ENCODE measurements around the gene CALCR.
"Not testable (repeated sequence)": the region's sequence is repeated elsewhere in the genome, so short reads cannot be mapped to it uniquely, and the experiment has no call there.

Gene CALCR

DNA sequence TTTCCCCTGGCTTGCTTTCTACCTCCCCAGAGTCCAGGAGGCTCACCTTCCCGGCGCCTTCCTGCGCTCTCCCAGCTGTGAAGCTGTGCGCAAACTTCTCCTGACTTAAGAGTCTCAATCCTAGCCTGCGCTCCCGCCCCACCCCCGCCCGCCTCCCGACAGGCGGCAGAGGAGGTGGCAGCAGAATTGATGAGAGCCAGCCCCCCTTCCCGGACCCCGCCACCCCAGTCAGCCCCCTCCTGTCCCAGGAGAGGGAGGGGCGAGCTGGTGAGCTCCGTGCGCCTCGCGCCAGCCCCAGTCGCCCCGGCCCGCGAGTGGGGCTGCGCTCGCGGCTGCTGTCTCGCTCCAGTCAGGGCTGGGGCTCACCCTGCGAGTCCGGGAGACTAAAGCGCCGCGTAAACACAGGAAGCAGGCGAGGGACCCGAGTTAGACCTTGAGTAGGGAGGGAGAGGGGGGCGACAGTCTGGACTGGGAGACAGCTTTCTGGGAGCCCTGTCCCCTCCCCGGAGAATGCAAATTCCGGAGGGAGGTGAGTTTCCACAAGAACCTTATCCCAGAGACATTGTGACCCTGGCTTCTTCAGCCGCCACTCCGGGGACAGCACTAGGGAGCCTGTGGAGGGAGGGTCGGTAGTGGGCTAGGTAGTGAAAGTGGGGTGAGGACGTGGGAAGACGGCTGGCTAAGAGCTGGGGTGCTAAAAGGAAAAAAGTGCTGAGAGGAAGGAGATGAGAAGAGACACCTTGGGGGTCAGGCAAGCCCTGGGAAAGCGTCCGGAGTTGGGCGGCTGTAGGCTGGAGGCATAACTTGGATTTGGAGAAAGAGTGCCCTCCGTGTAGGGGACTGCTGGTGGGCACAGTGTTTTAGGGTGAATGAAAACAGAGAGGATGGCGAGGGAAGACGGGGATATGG is at the start of gene CALCR:
Gene CALCR (minus strand): TSS at position 79 of the 909 bp plus-strand sequence. CDS start 87,743 bp downstream, outside the sequence.
- no peak for DNase-seq

DNA sequence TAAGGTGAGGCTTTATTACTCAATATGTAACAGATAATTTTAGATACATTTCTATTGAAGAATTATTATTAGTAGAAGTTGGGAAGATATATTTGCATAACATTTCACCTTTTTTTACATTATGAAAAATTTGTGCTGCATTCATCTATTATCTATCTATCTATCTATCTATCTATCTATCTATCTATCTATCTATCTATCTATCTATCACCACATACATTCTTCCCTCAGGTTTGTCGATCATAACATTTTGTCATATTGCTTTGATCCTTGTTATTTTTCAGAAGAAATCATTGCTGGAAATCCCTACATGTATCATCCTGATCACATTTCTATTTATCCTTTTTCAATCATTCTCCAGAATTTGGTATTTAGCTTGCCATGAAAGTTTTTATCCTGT is 49.3 kb upstream of the CALCR start:
- no peak for DNase-seq

DNA sequence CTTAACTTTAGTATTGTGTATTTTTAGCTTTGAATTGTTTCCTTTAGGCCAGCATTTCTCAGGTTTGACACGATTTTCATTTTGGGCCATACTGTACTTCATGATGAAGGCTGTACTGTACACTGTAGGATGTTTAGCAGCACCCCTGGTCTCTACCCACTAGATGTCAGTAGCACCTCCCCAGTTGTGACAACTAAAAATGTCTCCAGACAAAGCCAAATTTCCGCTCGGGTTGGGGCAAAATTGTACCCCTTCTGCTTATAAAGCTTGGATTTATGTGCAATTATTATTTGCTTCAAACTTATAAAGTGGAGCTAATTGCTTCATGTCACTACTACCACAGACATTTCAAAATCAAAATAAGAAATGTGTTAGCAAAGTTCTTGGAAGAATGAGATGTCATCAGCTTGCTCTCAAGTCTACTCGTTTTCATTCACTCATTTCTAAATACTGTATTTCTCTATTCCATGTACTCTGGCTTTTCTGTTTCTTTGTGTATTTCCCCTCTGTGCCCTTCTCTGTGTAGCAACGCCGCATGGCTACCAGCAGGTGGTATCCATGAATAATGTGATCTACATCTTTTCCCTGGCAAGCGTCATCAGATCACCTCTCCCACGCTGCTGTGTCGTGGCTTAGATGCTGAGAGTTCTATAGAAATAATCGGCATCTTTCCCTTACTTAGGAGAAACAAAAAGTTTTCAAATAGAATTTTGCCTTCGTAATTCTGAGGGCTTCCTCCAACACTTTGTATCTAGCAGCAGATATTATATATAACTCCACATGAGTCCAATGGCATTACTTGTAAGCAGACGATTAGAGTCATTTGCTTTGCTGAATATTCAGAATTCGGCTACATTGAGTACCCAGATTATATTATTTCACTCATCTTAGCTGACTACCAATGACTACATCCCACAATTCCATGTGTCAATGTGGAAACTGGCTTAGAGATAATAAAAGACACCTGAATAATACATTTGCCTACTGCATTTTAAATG is 47.8 kb upstream of the CALCR start:
- no peak for DNase-seq

DNA sequence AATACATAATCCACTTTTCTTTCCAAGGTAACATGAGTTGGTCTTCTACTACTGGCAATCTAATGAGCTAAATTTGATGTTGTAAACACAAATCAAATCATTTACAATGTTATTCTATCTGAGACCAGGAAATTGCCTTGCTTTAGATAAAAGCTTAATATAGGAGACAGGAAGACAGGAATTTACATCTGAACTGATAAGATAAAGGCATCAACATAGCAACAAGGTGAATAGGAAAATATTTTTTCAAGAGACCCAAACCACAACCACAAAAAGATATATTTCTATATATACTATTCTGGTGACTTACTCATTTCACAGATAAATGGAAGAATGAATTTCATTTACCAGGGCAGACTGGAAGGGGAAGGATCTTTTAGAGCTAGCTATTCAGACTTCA is 46.3 kb upstream of the CALCR start:
- no peak for DNase-seq

DNA sequence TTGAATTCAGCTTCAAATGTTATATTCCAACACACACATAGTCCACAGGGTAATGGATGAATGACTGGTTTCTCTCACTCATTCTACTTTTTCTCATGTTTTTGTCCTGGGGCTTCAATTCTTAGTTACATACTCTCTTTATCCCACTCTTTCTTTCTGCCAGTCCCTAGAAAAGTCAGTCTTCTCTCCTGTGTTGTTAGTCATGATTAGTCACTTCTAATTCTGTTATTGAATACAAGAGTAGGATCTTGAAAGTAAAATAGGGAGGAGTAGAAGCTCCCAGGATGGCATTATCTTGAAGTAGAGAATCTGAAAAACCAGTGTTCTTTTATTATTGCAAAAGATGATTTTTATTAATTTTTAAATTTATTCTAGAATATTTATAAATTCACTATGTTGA is 45.5 kb upstream of the CALCR start:
- DNase-seq: no peak

DNA sequence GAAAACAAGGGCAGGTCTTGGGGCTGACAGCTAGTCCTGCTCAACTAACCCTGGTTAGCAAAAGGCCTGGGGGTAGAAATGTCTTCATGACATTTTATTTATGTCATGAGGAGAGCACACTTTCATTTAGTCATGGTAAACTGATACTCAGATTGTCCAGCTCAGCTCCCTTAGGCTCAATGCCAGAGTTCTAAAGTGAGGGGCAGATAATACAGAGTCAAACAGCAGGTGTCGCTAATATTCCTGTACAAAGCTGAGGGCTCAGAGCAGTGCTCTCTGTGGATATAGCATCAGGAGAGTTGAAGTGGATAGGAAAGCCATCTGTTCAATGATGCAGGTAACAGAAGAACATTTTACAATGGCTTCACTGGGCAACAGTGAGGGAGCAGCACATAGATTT is 26.8 kb upstream of the CALCR start:
- peak; percentile 56 for DNase-seq

GRCh38 chr7:93594250-93594649 is 19.7 kb upstream of the CALCR start:
- DNase-seq: no peak

GRCh38 chr7:93592588-93593266 is 18.2 kb upstream of the CALCR start:
- no peak for DNase-seq

DNA sequence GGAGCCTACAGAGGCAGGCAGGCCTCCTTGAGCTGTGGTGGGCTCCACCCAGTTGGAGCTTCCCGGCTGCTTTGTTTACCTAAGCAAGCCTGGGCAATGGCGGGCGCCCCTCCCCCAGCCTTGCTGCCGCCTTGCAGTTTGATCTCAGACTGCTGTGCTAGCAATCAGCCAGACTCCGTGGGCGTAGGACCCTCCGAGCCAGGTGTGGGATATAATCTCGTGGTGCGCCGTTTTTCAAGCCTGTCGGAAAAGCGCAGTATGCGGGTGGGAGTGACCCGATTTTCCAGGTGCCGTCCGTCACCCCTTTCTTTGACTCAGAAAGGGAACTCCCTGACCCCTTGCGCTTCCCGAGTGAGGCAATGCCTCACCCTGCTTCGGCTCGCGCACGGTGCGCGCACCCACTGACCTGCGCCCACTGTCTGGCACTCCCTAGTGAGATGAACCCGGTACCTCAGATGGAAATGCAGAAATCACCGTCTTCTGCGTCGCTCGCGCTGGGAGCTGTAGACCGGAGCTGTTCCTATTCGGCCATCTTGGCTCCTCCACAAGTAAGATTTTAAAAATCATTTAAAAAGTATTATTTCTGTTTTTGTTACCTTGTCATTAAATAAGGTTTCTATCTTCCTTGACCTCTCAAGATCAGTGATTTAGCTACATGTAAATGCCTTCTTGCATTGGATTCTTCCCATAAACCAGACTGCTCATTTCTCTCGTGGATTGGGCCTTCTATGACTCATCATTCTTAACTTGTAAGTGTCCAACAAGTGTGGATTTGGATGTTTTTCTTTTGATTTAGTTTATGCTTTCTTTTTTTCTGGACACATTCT is 16.9 kb upstream of the CALCR start:
- not testable (repeated sequence) for DNase-seq

DNA sequence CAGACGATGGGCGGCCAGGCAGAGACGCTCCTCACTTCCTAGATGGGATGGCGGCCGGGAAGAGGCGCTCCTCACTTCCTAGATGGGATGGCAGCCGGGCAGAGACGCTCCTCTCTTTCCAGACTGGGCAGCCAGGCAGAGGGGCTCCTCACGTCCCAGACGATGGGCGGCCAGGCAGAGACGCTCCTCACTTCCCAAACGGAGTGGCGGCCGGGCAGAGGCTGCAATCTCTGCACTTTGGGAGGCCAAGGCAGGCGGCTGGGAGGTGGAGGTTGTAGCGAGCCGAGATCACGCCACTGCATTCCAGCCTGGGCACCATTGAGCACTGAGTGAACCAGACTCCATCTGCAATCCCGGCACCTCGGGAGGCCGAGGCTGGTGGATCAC is 11.9 kb upstream of the CALCR start:
- DNase-seq: not testable (repeated sequence)

- DNase-seq: not testable (repeated sequence)
Observed at GRCh38 chr7:93585694-93586478, 11.4 kb upstream of the CALCR start.

DNA sequence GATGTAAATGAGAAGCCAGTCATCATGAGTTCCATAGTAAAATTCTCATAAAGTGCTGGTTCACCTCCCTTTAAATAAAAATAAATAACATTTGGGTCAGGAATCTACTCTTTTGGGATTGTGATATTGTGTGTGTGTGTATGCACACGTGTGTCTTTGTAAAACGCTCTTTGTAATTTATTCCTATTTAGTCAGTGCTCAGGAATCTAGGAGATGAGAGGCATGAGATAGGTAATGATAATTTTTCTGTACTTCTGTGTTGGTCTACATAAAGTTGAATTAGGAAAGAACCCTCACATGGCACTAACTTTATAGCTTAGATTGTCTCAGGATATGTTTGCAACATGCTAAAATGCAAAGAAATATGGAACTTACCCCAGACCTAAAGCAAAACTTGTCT is 4.9 kb upstream of the CALCR start:
- DNase-seq: no peak

- DNase-seq: no peak
Observed at GRCh38 chr7:93578762-93579161, 4.2 kb upstream of the CALCR start.

- DNase-seq: no peak
Observed at GRCh38 chr7:93575555-93576399, 1.3 kb upstream of the CALCR start.

- DNase-seq: no peak
Observed at GRCh38 chr7:93574269-93574645, 267 bp downstream of the CALCR start.

DNA sequence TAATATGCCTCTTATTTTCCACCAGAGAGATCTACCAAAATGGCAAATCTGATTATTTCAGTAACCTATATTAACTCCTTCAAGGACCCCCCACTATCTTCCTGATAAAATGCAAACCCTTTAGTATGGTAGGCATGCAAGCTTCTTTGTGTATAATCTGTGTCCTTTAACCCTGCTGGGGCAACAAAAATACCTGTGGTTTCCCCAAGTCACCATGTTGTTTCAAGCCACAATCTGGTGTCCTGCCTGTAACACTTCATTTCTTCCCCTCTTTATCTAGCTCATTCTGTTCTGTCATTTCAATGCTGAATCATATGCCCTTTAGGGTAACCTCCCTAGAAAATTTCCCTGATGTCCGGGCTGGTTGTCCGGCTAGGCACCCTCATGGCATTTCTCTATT is 5.3 kb downstream of the CALCR start:
- DNase-seq: no peak

DNA sequence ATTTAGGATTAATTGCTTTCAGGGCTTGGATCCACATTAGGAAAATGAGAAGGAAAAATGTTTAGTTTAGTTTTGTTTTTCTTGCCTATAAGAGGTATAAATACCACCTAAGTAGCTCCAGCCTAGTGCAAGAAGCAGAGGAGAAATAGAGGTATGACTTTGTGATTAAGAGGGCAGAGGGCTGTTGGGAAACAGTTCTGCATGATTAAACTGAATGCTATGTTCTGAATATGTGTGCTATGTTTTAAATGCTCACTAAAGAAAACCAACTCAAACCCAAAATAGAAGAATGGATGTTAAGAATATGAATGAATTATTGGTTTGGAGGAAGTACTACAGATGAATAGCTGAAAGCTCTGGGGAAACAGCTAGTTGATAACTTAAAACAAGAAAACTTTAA is 7.6 kb downstream of the CALCR start:
- DNase-seq: no peak

- DNase-seq: no peak
Observed at GRCh38 chr7:93563584-93563983, 10.9 kb downstream of the CALCR start.

GRCh38 chr7:93562936-93563335 is 11.6 kb downstream of the CALCR start:
- no peak for DNase-seq

GRCh38 chr7:93562106-93562505 is 12.4 kb downstream of the CALCR start:
- no peak for DNase-seq
